Brain microvascular endothelial cell (primary cell): ENCODE results near the gene EN1.

ENCODE experiments used
- DNase-seq: peaks from one replicate; pipeline ENCODE4 v3.0.0-alpha.2; 2020
- H3K27ac ChIP-seq: fragments of 250-450 bp; sonication (Bioruptor Pico); 2 replicates; pipeline ENCODE4 v1.5.1; 2020; ENCODE audit warnings: mild to moderate bottlenecking, moderate library complexity
- H3K27me3 ChIP-seq: fragments of 250-450 bp; sonication (Bioruptor Pico); replicated peaks from 2 replicates; pipeline ENCODE4 v1.5.1; 2020; ENCODE audit warnings: mild to moderate bottlenecking
- H3K36me3 ChIP-seq: fragments of 250-450 bp; sonication (Bioruptor Pico); replicated peaks from 2 replicates; pipeline ENCODE4 v1.5.1; 2020; ENCODE audit warnings: mild to moderate bottlenecking
- H3K4me3 ChIP-seq: 2 replicates; pipeline ENCODE4 v1.5.1; 2011; ENCODE audit warnings: low read depth, mild to moderate bottlenecking, control low read depth, low read length, moderate library complexity
- CTCF ChIP-seq: IDR thresholded peaks from 2 replicates; pipeline ENCODE4 v1.5.1; 2011; ENCODE audit warnings: low read depth, mild to moderate bottlenecking, moderate library complexity, low read length, control low read depth, inconsistent platforms; ENCODE audit errors: missing control alignments
- in situ Hi-C: cut with HindIII; loops from 2 replicates; pipeline ENCODE4 v1.10.0; 2017; ENCODE audit warnings: low sequenced_read_pairs, low pct_ligation_motif_present

The EN1 gene

GRCh38 chr2:118855451-118856279 lies 8.2 kb upstream of the EN1 start:
- no peak overlapping the region for H3K27ac ChIP-seq
- H3K36me3 ChIP-seq, result no peaks in the 10 kb centered on the region
- peak; percentile 93 for TF ChIP-seq CTCF
- H3K27me3 ChIP-seq, result peaks cover 91% of the 10 kb centered on the region
- DNase-seq, result peak; percentile 53
- H3K4me3 ChIP-seq, result peak overlapping the region; percentile 15
- in situ Hi-C loops, result loop anchor here (25.0 kb wide), 1 partner anchor 643 kb away; no protein-coding TSS in a partner anchor

GRCh38 chr2:118854507-118855345 lies 7.3 kb upstream of the EN1 start:
- no peak for DNase-seq
- in situ Hi-C loops, result loop anchor here (25.0 kb wide), 1 partner anchor 642 kb away; no protein-coding TSS in a partner anchor
- Histone ChIP-seq H3K36me3 (no peaks in the 10 kb centered on the region), H3K4me3 (no peak overlapping the region), H3K27me3 (peaks cover 92% of the 10 kb centered on the region), H3K27ac (no peak overlapping the region)
- TF ChIP-seq CTCF, result no peak

GRCh38 chr2:118853651-118854291 lies 6.3 kb upstream of the EN1 start:
- Histone ChIP-seq H3K27me3 (peaks cover 92% of the 10 kb centered on the region), H3K4me3 (no peak overlapping the region), H3K27ac (no peak overlapping the region), H3K36me3 (no peaks in the 10 kb centered on the region)
- DNase-seq, result no peak
- in situ Hi-C loops, result loop anchor here (25.0 kb wide), 1 partner anchor 641 kb away; no protein-coding TSS in a partner anchor
- no peak for TF ChIP-seq CTCF

DNA sequence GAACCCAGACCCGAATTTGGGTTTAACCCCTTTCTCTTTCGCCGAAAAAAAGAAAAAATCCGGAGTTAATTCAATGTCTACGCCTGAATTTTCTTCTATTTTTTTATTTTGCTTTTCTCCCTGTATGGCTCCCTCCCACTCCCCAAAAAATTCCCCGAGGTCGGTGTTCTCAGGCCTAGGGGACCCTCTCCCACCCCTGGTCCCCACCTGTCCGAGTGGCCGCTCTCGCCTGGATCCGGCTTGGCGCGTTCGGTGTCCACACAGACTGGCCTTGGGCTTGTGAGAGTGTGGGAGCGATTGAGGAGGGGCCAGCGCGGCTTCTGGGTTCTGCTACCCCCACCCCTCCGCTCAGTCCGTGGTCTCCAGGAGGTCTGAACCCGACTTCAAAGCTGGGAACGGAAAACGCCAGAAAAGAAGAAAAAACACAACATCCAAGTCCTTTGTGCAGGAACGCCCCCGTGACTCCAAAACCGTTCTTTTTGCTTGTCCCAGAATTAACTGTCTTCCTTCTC lies 5.7 kb upstream of the EN1 start:
- H3K36me3 ChIP-seq, result no peaks in the 10 kb centered on the region
- no peak for DNase-seq
- in situ Hi-C loops, result loop anchor here (25.0 kb wide), 1 partner anchor 641 kb away; no protein-coding TSS in a partner anchor
- no peak overlapping the region for H3K4me3 ChIP-seq
- H3K27me3 ChIP-seq, result peaks cover 92% of the 10 kb centered on the region
- no peak for TF ChIP-seq CTCF
- H3K27ac ChIP-seq, result no peak overlapping the region

- no peak for DNase-seq
- Histone ChIP-seq H3K27ac (no peak overlapping the region), H3K36me3 (no peaks in the 10 kb centered on the region), H3K4me3 (no peak overlapping the region), H3K27me3 (peaks cover 92% of the 10 kb centered on the region)
- no peak for TF ChIP-seq CTCF
- in situ Hi-C loops, result loop anchor here (25.0 kb wide), 1 partner anchor 640 kb away; no protein-coding TSS in a partner anchor
Measured at GRCh38 chr2:118852605-118853128, 5.2 kb upstream of the EN1 start.
